Heart right ventricle (tissue), 16 donors: ENCODE data around the gene FBXO38. TPM values are rescaled to one million over a fixed set of nuclear protein-coding genes. Genes with fewer than 3 reads are reported as not detected.
A peak's percentile ranks its signal among the peaks of the same experiment; 100 is the strongest.

ENCODE experiments used
- ATAC-seq, 8 donors: fragments of 200-7000 bp; cut with Tn5 transposase; one replicate each; pipeline ENCODE4 v1.9.1; 2020; ENCODE audit warnings: mild to moderate bottlenecking in 8 of 8, moderate library complexity in 8 of 8, moderate number of reproducible peaks in 1 of 8
- DNase-seq, 2 donors: peaks; one replicate each; pipeline ENCODE4 v3.0.0-alpha.2; 2020
- H3K27ac ChIP-seq, 10 donors: fragments of 200-600 bp; sonication (generic) in 2 of 10; one replicate each; pipeline versions ENCODE4 v1.5.0 to v1.8.0; 2020 to 2022; ENCODE audit warnings: mild to moderate bottlenecking in 3 of 10
- H3K27me3 ChIP-seq, 7 donors: fragments of 200-600 bp; one replicate each; pipeline ENCODE4 v1.8.0; 2021 to 2022; ENCODE audit warnings: mild to moderate bottlenecking in 2 of 7
- H3K36me3 ChIP-seq, 9 donors: fragments of 200-600 bp; sonication (generic) in 1 of 9; one replicate each; pipeline versions ENCODE4 v1.5.0 to v1.8.0; 2020 to 2022; ENCODE audit warnings: mild to moderate bottlenecking in 2 of 9
- H3K4me1 ChIP-seq, 9 donors: fragments of 200-600 bp; sonication (generic) in 1 of 9; one replicate each; pipeline versions ENCODE4 v1.5.0 to v1.8.0; 2020 to 2022; ENCODE audit warnings: mild to moderate bottlenecking in 4 of 9
- H3K4me3 ChIP-seq, 10 donors: fragments of 200-600 bp; sonication (generic) in 2 of 10; one replicate each; pipeline versions ENCODE4 v1.5.0 to v1.8.0; 2020 to 2022; ENCODE audit warnings: mild to moderate bottlenecking in 7 of 10, moderate library complexity in 2 of 10
- H3K9me3 ChIP-seq, 11 donors: fragments of 200-600 bp in 10 of 11; sonication (generic) in 2 of 11; one replicate each; pipeline versions ENCODE4 v1.5.0 to v1.8.0; 2013 to 2022; ENCODE audit warnings: mild to moderate bottlenecking in 2 of 11, control low read depth in 1 of 11, moderate library complexity in 1 of 11
- WGBS, 2 donors: extraction: QIAGEN DNeasy Blood & Tissue Kit; methylation state at CpG; one replicate each; pipeline ENCODE4 v1.1.7; 2013; ENCODE audit warnings: inconsistent platforms in 1 of 2; 5-methylcytosine and 5-hydroxymethylcytosine counted together
- intact Hi-C, 10 donors: fragments of 100-400 bp; cut with DNase I; formaldehyde crosslinking; loops; one replicate each; pipeline versions ENCODE4 v1.11.1 to v1.14.2; 2022
- polyA plus RNA-seq, 2 donors: library from polyadenylated mRNA; stranded (reverse); fragments of 200-250 nt; gene quantifications; one replicate each; pipeline ENCODE4 v1.2.3, GENCODE V29; 2013
- total RNA-seq, 10 donors: library from RNA; stranded (reverse); fragmentation: NEBNext Ultra II Directional in 3 of 10; extraction: Animal tissue kit (Norgen Biotek cat#: 25700) in 3 of 10; gene quantifications; one replicate each; pipeline versions ENCODE4 v1.2.1 to v1.2.4, GENCODE V29; 2021 to 2023
- TF ChIP-seq, protein P1 (sequence below), 9 donors: fragments of 200-600 bp; sonication (generic) in 2 of 9; IDR thresholded peaks; one replicate each; pipeline versions ENCODE4 v1.5.0 to v1.8.0; 2021 to 2022; ENCODE audit warnings: antibody characterized with exemption in 9 of 9, mild to moderate bottlenecking in 5 of 9, moderate library complexity in 1 of 9
- donor health status: Arrhythmogenic right ventricular cardiomyopathy.
- donor health status: ischemic (EF 13 %, LVEDD 7.1; RV severe dilation, severe dysfunction).
- donor health status: healthy with polysubstance abuse.
- donor health status: DM: no; HTN: yes; CAD: no.
- donor health status: DM: no; HTN: no; CAD: no.
- donor health status: ischemic (EF 25% LVEDD 6.9; RV normal size, moderate dysfunction).
- donor health status: ischemic (EF 25% LVEDD 5.7; RV mildly dilated, moderate dysfunction).
- donor health status: healthy.
- donor health status: DM: yes; HTN: yes; CAD: no.
- donor health status: Ischemic cardiomyopathy.
- donor health status: ischemic (EF 35%, LVEDD 5.7; RV mildly dilated, moderate dysfunction).
- donor health status: nonischemic (EF 11% LVEDD 7.7; RV severe dilation, severe dysfunction).
- donor health status: DM: yes; HTN: yes; CAD: no.
- donor health status: PGD.
- donor health status: ischemic (EF 29% LVEDD 5.4; RV normal size, mild dysfunction).
- donor health status: nonischemic (EF 23%, LVEDD 6.1; RV moderate dilation, normal function).

FBXO38 gene
- total and polyA plus RNA-seq, 12 donors = 10.2 to 66.4 (median 46.6) TPM

GRCh38 chr5:148482196-148482595, 98.4 kb downstream of the FBXO38 start:
- Histone ChIP-seq H3K27ac (peak overlapping the region in 4 of 10 donors; percentile 29 to 51 (median 36)), H3K36me3 (no peaks in the 10 kb centered on the region), H3K9me3 (no peaks in the 10 kb centered on the region), H3K4me3 (peak overlapping the region in 3 of 10 donors; percentile 10 to 19 (median 15)), H3K4me1 (peaks cover 0 to 13% (median 2%) of the 10 kb centered on the region in 9 donors), H3K27me3 (peaks cover 0 to 12% (median 0%) of the 10 kb centered on the region in 7 donors)
- WGBS, 2 donors = 48 to 59% methylated on average over 7 of the region's 7 CpGs
- intact Hi-C loops = loop anchor here in 1 of 10 donors (1.0 kb wide), 1 partner anchor 38 kb away; no protein-coding TSS in a partner anchor
- ATAC-seq = peak; percentile 17 to 92 (median 56)
- DNase-seq = no peak
- TF ChIP-seq, protein P1, sequence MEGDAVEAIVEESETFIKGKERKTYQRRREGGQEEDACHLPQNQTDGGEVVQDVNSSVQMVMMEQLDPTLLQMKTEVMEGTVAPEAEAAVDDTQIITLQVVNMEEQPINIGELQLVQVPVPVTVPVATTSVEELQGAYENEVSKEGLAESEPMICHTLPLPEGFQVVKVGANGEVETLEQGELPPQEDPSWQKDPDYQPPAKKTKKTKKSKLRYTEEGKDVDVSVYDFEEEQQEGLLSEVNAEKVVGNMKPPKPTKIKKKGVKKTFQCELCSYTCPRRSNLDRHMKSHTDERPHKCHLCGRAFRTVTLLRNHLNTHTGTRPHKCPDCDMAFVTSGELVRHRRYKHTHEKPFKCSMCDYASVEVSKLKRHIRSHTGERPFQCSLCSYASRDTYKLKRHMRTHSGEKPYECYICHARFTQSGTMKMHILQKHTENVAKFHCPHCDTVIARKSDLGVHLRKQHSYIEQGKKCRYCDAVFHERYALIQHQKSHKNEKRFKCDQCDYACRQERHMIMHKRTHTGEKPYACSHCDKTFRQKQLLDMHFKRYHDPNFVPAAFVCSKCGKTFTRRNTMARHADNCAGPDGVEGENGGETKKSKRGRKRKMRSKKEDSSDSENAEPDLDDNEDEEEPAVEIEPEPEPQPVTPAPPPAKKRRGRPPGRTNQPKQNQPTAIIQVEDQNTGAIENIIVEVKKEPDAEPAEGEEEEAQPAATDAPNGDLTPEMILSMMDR (IDR thresholded peaks at IDR 0.05) = no peak

- intact Hi-C loops = loop anchor here in 1 of 10 donors (1.0 kb wide), 1 partner anchor 39 kb away; no protein-coding TSS in a partner anchor
- Histone ChIP-seq H3K36me3 (no peaks in the 10 kb centered on the region), H3K4me3 (peak overlapping the region in 5 of 10 donors; percentile 10 to 24 (median 15)), H3K27me3 (peaks cover 0 to 10% (median 0%) of the 10 kb centered on the region in 7 donors), H3K27ac (peak overlapping the region in 2 of 10 donors; percentile 29 to 51), H3K9me3 (no peaks in the 10 kb centered on the region), H3K4me1 (peaks cover 0 to 13% (median 7%) of the 10 kb centered on the region in 9 donors)
- DNase-seq (peak; percentile 36 to 50), ATAC-seq (peak in 7 of 8 donors; percentile 29 to 66 (median 62))
- 40 to 42% methylated on average over 22 of the region's 22 CpGs for WGBS, 2 donors
- TF ChIP-seq, protein P1 (IDR thresholded peaks at IDR 0.05) = peak; percentile 21 to 76 (median 71)
Measured at GRCh38 chr5:148482697-148483462, 99.1 kb downstream of the FBXO38 start.

DNA sequence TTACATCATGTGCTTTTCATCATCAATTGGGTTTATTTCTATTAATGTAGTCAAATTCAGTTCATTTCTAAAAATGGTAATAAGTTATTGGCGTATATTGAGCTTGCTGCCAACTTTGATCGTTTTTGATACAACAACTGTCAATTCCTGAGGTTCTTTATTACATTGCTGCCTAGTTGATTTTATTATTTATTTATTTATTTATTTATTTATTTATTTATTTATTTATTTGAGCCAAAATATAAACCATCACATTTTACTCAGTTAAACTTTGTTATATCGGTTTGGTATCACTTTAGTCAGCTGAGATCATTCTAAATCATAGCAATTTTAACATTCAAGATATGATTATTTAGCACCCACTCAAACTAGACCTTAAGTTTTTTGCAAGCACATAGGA, 100.0 kb downstream of the FBXO38 start:
- peaks cover 0 to 13% (median 7%) of the 10 kb centered on the region in 9 donors for H3K4me1 ChIP-seq
- WGBS, 2 donors = 91 to 95% methylated on average over 3 of the region's 3 CpGs
- intact Hi-C loops = no loop called here

DNA sequence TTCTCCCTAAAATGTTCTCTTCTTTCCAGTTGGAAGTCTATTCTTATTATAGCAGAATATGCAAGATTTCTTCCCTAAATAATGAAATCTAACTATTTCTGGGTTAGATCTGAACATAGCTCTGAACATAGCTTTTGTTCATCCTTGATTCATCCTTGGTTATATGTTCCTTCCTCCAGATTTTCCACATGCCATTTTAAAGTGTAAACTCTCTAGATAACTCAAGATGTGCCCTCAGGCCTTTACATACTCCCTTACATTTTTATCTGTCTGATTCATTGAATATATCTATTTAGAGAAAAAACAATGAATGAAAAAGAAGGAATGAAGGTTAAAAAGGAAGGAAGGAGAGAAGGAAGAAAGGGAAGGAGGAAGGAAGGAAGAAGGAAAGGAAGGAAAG, 100.9 kb downstream of the FBXO38 start:
- Histone ChIP-seq H3K4me3 (no peak overlapping the region), H3K27me3 (peaks cover 0 to 10% (median 0%) of the 10 kb centered on the region in 7 donors), H3K9me3 (no peaks in the 10 kb centered on the region), H3K27ac (no peak overlapping the region), H3K4me1 (peaks cover 0 to 13% (median 7%) of the 10 kb centered on the region in 9 donors), H3K36me3 (no peaks in the 10 kb centered on the region)
- DNase-seq (no peak), ATAC-seq (no peak)
- intact Hi-C loops = no loop called here
- TF ChIP-seq, protein P1 (IDR thresholded peaks at IDR 0.05) = no peak

More for the DNA sequence above, 100.0 kb downstream of the FBXO38 start:
- no peak for DNase-seq
- Histone ChIP-seq H3K36me3 (no peaks in the 10 kb centered on the region), H3K4me3 (no peak overlapping the region), H3K9me3 (no peaks in the 10 kb centered on the region), H3K27me3 (peaks cover 0 to 10% (median 0%) of the 10 kb centered on the region in 7 donors), H3K27ac (no peak overlapping the region)
- no peak for ATAC-seq
- TF ChIP-seq, protein P1 (IDR thresholded peaks at IDR 0.05) = no peak
